OCI-LY7 (cell line): ENCODE data around the gene CATSPER3.

Experiments
- EZH2phosphoT487 ChIP-seq: fragments of 200-600 bp; sonication (generic); IDR thresholded peaks from 2 replicates; pipeline ENCODE4 v1.6.1; 2018; ENCODE audit warnings: low read depth, borderline replicate concordance, mild to moderate bottlenecking, mixed run types, antibody characterized with exemption, low read length, moderate library complexity, mixed read lengths
- TF ChIP-seq, protein P1 (sequence below): fragments of 200-600 bp; sonication (generic); conservative IDR thresholded peaks from 2 replicates; pipeline ENCODE4 v1.5.1; 2014; ENCODE audit warnings: mild to moderate bottlenecking, antibody characterized with exemption, low read length, moderate library complexity, mixed read lengths

DNA sequence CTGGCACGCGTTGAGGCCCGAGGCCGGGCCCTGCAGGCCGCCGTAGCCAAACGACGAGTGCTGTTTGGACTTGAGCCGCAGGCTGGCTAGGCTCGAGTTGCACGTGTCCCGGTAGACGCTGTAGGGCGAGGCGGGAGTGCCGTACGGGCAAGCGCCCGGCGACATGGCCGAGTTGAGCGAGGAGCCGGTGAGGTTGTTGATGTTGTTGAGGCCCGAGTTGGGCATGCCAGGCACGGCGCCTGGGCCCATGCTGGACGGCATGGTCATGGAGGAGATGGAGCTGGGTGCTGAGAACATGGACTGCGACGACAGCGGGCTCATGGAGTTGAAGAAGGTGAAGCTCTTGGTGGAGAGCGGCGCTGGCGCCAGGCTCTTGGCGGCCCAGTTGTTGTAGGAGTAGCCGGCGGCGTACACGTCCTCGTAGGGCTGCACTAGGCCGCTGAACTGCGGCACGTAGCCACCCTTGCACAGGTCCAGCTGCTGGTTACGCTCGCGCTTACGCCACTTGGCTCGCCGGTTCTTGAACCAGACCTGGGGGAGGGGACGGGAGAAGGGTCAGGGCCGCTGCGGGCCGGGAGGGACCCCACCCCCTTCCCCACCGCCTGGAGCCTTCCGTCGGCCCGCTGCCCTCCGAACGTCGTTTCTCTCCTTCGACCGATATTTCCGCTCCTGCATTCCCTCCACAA, 61.2 kb downstream of the CATSPER3 start:
- TF ChIP-seq, protein P1, sequence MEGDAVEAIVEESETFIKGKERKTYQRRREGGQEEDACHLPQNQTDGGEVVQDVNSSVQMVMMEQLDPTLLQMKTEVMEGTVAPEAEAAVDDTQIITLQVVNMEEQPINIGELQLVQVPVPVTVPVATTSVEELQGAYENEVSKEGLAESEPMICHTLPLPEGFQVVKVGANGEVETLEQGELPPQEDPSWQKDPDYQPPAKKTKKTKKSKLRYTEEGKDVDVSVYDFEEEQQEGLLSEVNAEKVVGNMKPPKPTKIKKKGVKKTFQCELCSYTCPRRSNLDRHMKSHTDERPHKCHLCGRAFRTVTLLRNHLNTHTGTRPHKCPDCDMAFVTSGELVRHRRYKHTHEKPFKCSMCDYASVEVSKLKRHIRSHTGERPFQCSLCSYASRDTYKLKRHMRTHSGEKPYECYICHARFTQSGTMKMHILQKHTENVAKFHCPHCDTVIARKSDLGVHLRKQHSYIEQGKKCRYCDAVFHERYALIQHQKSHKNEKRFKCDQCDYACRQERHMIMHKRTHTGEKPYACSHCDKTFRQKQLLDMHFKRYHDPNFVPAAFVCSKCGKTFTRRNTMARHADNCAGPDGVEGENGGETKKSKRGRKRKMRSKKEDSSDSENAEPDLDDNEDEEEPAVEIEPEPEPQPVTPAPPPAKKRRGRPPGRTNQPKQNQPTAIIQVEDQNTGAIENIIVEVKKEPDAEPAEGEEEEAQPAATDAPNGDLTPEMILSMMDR: no peak
- no peak for TF ChIP-seq EZH2phosphoT487
